Right cardiac atrium (tissue), 5 donors: Measurements from ENCODE around the gene FGFR2. TPM values are rescaled to one million over a fixed set of nuclear protein-coding genes. Genes with fewer than 3 reads are reported as not detected.

Source experiments
- ATAC-seq, 2 donors: fragments of 200-7000 bp; cut with Tn5 transposase; one replicate each; pipeline versions ENCODE4 v1.8.0 to v1.9.1; 2020; ENCODE audit warnings: moderate library complexity in 2 of 2, mild to moderate bottlenecking in 1 of 2
- DNase-seq, 3 donors: peaks; one replicate each; pipeline ENCODE4 v3.0.0-alpha.2; 2020
- H3K27ac ChIP-seq: one replicate; pipeline ENCODE4 v1.5.1; 2013; ENCODE audit warnings: mild to moderate bottlenecking, low read length, control low read depth, moderate library complexity
- H3K27me3 ChIP-seq: one replicate; pipeline ENCODE4 v1.6.1; 2013; ENCODE audit not compliant: control insufficient read depth, insufficient read depth
- H3K4me1 ChIP-seq: one replicate; pipeline ENCODE4 v1.6.1; 2013; ENCODE audit warnings: low read length; ENCODE audit not compliant: control insufficient read depth, insufficient read depth
- H3K4me3 ChIP-seq: one replicate; pipeline ENCODE4 v1.5.1; 2013; ENCODE audit warnings: low read length, control low read depth
- H3K9me3 ChIP-seq: one replicate; pipeline ENCODE4 v1.6.1; 2013; ENCODE audit warnings: low read length; ENCODE audit not compliant: control insufficient read depth
- WGBS: extraction: QIAGEN DNeasy Blood & Tissue Kit; methylation state at CpG from one replicate; pipeline ENCODE4 v1.1.7; 2013; 5-methylcytosine and 5-hydroxymethylcytosine counted together
- intact Hi-C, 4 donors: fragments of 100-400 bp; cut with DNase I; formaldehyde crosslinking; loops; one replicate each; pipeline versions ENCODE4 v1.11.0 to v1.14.0; 2022 to 2023
- polyA plus RNA-seq: library from polyadenylated mRNA; stranded (reverse); fragments of 200-250 nt; gene quantifications from one replicate; pipeline ENCODE4 v1.2.3, GENCODE V29; 2013
- total RNA-seq, 4 donors: library from RNA; stranded (reverse); fragmentation: NEBNext Ultra II Directional; extraction: Animal tissue kit (Norgen Biotek cat#: 25700); gene quantifications; one replicate each; pipeline ENCODE4 v1.2.1, GENCODE V29; 2021
- donor health status: healthy with polysubstance abuse.
- donor health status: DM: no; HTN: yes; CAD: no.
- donor health status: DM: no; HTN: no; CAD: no.
- donor health status: DM: no; HTN: yes; CAD: no; lungs with severe emphysema.
- donor health status: DM: yes; HTN: yes; CAD: no.

The FGFR2 gene
- total and polyA plus RNA-seq, 5 donors, result 4.0 to 20.4 (median 5.8) TPM

- Histone ChIP-seq H3K4me3 (no peak overlapping the region), H3K27ac (no peak overlapping the region), H3K27me3 (no peaks in the 10 kb centered on the region), H3K4me1 (no peaks in the 10 kb centered on the region), H3K9me3 (no peaks in the 10 kb centered on the region)
- peak in 1 of 2 donors; percentile 23 for ATAC-seq
- DNase-seq, result no peak
- intact Hi-C loops, result no loop called here
- 64% methylated on average over 17 of the region's 17 CpGs for whole genome bisulfite sequencing
These were observed 138.4 kb downstream of the FGFR2 start for GRCh38 chr10:121459622-121460453.

- Histone ChIP-seq H3K27me3 (no peaks in the 10 kb centered on the region), H3K27ac (no peak overlapping the region), H3K9me3 (no peaks in the 10 kb centered on the region), H3K4me1 (no peaks in the 10 kb centered on the region), H3K4me3 (no peak overlapping the region)
- intact Hi-C loops, result no loop called here
- ATAC-seq, result no peak
- 92% methylated on average over 6 of the region's 6 CpGs for WGBS
- DNase-seq, result no peak
These were observed 139.0 kb downstream of the FGFR2 start for GRCh38 chr10:121459279-121459621.

- H3K27me3 ChIP-seq, result no peaks in the 10 kb centered on the region
- no peaks in the 10 kb centered on the region for H3K4me1 ChIP-seq
- no peak overlapping the region for H3K27ac ChIP-seq
- H3K9me3 ChIP-seq, result no peaks in the 10 kb centered on the region
- DNase-seq, result no peak
- intact Hi-C loops, result no loop called here
- 62% methylated on average over 3 of the region's 3 CpGs for WGBS
- no peak for ATAC-seq
- no peak overlapping the region for H3K4me3 ChIP-seq
These were observed 140.5 kb downstream of the FGFR2 start for GRCh38 chr10:121457729-121458128.

- intact Hi-C loops, result no loop called here
- WGBS, result 55% methylated on average over 5 of the region's 5 CpGs
- DNase-seq (no peak), ATAC-seq (no peak)
- Histone ChIP-seq H3K4me3 (no peak overlapping the region), H3K9me3 (no peaks in the 10 kb centered on the region), H3K27ac (no peak overlapping the region), H3K4me1 (no peaks in the 10 kb centered on the region), H3K27me3 (no peaks in the 10 kb centered on the region)
These were observed 142.9 kb downstream of the FGFR2 start for GRCh38 chr10:121455377-121455776.

- ATAC-seq (no peak), DNase-seq (no peak)
- no peaks in the 10 kb centered on the region for H3K9me3 ChIP-seq
- no peaks in the 10 kb centered on the region for H3K27me3 ChIP-seq
- WGBS, result 97% methylated on average over 4 of the region's 4 CpGs
- H3K27ac ChIP-seq, result no peak overlapping the region
- no peaks in the 10 kb centered on the region for H3K4me1 ChIP-seq
- no peak overlapping the region for H3K4me3 ChIP-seq
- intact Hi-C loops, result no loop called here
These were observed 143.5 kb downstream of the FGFR2 start for GRCh38 chr10:121454781-121455180.

- Histone ChIP-seq H3K27me3 (no peaks in the 10 kb centered on the region), H3K27ac (no peak overlapping the region), H3K4me3 (no peak overlapping the region), H3K4me1 (no peaks in the 10 kb centered on the region), H3K9me3 (no peaks in the 10 kb centered on the region)
- ATAC-seq (no peak), DNase-seq (no peak)
- intact Hi-C loops, result no loop called here
- 80% methylated on average over 3 of the region's 3 CpGs for WGBS
These were observed 145.1 kb downstream of the FGFR2 start for GRCh38 chr10:121453160-121453559.

- WGBS, result 63% methylated on average over 4 of the region's 4 CpGs
- no peaks in the 10 kb centered on the region for H3K9me3 ChIP-seq
- no peaks in the 10 kb centered on the region for H3K27me3 ChIP-seq
- intact Hi-C loops, result no loop called here
- H3K4me1 ChIP-seq, result no peaks in the 10 kb centered on the region
- H3K4me3 ChIP-seq, result no peak overlapping the region
- no peak overlapping the region for H3K27ac ChIP-seq
- no peak for ATAC-seq
- DNase-seq, result no peak
These were observed 145.7 kb downstream of the FGFR2 start for GRCh38 chr10:121452581-121452980.

- Histone ChIP-seq H3K9me3 (no peaks in the 10 kb centered on the region), H3K27ac (no peak overlapping the region), H3K4me1 (no peaks in the 10 kb centered on the region), H3K27me3 (no peaks in the 10 kb centered on the region), H3K4me3 (no peak overlapping the region)
- intact Hi-C loops, result no loop called here
- ATAC-seq (no peak), DNase-seq (no peak)
- 71% methylated on average over 6 of the region's 6 CpGs for WGBS
These were observed 148.0 kb downstream of the FGFR2 start for GRCh38 chr10:121450247-121450646.

- 77% methylated on average over 4 of the region's 4 CpGs for WGBS
- Histone ChIP-seq H3K4me3 (no peak overlapping the region), H3K27ac (no peak overlapping the region), H3K4me1 (no peaks in the 10 kb centered on the region), H3K9me3 (no peaks in the 10 kb centered on the region), H3K27me3 (no peaks in the 10 kb centered on the region)
- intact Hi-C loops, result no loop called here
- ATAC-seq, result no peak
- DNase-seq, result no peak
These were observed 148.7 kb downstream of the FGFR2 start for GRCh38 chr10:121449482-121449924.

GRCh38 chr10:121448766-121449421 is 149.3 kb downstream of the FGFR2 start:
- no peak for ATAC-seq
- 50% methylated on average over 5 of the region's 5 CpGs for WGBS
- intact Hi-C loops, result no loop called here
- no peak overlapping the region for H3K4me3 ChIP-seq
- no peaks in the 10 kb centered on the region for H3K27me3 ChIP-seq
- H3K27ac ChIP-seq, result no peak overlapping the region
- H3K4me1 ChIP-seq, result no peaks in the 10 kb centered on the region
- no peaks in the 10 kb centered on the region for H3K9me3 ChIP-seq
- DNase-seq, result no peak

GRCh38 chr10:121444520-121445165 is 153.6 kb downstream of the FGFR2 start:
- no peak for DNase-seq
- no peak for ATAC-seq
- Histone ChIP-seq H3K4me1 (no peaks in the 10 kb centered on the region), H3K27ac (no peak overlapping the region), H3K9me3 (no peaks in the 10 kb centered on the region), H3K27me3 (no peaks in the 10 kb centered on the region), H3K4me3 (no peak overlapping the region)
- 89% methylated on average over 8 of the region's 8 CpGs for WGBS
- intact Hi-C loops, result no loop called here
